ENCODE data around the gene STARD9.
"Not testable (repeated sequence)": the region's sequence is repeated elsewhere in the genome, so short reads cannot be mapped to it uniquely, and the experiment has no call there.

The STARD9 gene

DNA sequence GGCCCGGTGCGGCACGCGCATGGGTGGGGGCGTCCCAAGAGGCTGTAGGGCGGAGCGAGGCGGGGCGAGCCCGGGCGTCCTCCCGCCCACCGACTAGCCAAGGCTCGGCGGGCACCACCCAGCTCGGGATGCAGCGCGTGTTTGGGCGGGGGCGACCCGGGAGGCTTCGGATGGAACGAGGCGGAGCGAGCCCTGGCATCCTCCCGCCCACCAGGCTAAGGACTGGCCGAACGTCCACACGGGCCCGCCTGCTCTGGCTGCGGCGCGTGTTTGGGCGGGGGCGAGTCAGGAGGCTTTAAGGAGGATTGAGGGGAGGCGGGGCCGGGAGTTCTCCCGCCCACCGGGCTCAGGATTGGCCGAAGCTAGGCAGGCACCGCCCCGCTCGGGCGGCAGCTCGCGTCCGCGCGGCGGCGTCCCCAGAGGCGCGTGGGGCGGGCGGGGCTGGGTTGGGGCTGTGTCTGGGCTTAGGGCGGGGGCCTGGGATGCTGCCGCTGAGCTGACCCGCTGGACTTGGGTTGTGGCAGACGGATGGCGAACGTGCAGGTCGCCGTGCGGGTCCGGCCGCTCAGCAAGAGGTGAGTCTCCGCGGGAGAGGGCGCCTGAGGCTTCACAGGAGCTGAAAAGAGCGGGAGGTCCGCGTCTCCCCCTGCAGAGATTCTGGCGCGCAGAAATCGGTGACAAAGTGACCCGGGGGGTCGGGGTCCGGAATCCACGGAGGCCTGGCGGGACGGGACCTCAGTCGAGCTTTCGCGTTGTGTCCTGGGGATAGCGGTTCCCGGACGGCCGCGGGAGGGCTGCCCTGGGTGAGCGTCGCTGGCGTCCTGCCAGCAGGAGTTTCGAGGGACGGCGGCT lies at the start of gene STARD9:
Gene STARD9 (plus strand): TSS at position 419 of the 852 bp plus-strand sequence. CDS start 110 bp downstream, at position 529.
- DNase-seq: peak; percentile 91

DNA sequence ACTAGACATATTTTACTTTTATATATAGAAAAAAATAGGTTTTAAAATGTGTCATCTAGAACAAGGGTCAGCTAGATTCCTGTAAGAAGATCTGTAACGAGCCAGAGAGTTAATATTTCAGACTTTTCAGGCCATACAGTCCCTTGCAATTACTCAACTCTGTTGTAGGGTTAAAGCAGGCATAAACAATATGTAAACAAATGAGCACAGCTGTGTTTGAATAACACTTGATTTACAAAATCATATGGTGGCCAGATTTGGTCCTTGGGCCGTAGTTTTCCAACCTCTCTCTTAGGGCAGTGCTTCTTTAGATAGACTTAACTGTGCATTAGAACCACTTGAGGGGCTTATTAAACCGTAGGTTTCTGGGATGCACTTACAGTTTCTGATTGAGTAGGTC lies 46.4 kb upstream of the STARD9 start:
- no peak for DNase-seq

GRCh38 chr15:42533246-42533645 lies 42.2 kb upstream of the STARD9 start:
- no peak for DNase-seq

- no peak for DNase-seq
Measured at GRCh38 chr15:42544853-42545629, 30.4 kb upstream of the STARD9 start.

DNA sequence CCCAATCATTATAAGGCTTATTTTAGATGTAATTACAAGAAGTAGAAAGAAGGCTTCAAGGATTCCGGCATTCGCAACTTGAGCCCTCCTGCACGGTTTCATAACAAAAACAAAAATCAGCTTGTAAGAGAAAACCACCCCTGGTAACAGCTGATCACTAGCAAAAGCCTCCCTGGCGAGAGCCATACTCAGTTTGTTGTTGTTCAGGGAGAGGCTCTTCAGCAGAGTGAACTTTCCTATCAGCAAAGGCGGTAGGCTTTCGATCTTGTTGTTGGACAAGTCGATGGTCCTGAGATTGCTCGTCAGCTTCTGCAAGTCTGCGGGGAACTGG lies 27.5 kb upstream of the STARD9 start:
- DNase-seq: no peak

DNA sequence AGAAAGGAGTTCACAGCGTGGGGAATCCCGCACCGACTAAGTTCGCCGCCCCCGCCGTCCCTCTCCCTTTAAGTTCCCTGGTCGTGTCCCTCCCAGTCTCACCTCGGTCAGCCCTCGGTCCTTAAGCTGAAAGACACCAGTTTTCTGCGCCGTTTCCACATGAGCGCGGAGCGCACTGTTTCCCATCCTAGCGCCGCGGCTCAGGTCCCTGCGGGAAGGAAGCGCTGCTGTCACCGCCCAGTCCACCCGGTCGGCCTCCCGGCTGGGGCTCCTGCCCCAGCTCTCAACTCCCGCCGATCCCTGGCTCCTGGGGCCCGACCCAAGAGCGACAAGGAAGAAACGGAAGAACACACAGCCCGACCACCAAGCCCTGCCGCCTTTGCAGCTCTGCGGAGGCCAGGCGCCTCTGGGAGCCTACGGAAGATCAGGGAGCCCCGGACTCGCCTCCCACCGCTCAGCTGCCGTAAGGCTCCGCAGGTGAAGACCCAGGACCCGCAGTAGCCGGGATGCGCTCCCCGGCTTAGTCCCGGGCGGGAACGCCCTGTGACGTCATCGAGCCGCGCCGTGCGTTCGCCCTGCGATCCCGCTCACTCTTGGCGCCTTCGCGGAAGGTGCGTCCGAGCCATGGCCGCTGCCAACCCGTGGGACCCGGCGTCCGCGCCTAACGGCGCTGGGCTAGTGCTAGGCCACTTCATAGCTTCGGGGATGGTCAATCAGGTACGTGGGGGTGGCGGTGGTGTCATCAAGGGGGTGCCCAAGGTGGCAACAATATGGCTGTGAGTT lies 27.0 kb upstream of the STARD9 start, which contains the start of the genes HAUS2 and LRRC57:
Gene HAUS2 (plus strand): TSS at position 590 of the 783 bp plus-strand sequence. CDS start 35 bp downstream, at position 625.
Gene LRRC57 (minus strand): TSS at position 545 of the 783 bp plus-strand sequence. CDS start 359 bp downstream, at position 186.
- peak; percentile 88 for DNase-seq

DNA sequence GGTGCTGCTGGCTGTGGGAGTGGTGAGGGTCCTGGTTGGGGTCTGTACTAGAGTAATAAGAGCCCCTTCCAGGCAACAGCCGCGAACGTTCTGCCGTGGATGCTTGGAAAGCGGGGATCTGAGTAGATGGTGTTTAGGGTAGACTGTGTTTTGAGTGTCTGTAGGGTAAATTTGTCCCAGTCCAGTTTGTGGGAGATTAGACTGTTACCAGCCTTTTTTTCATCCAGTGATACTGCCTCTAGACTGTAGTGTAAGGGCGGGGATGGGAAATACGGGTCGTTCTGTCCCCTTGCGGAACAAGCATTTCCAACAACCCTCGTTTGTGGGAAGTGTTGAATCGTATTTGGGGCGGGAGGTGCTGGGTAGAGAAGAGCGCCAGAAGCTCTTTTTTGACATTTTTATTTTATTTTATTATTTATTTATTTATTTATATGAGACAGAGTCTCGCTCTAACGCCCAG lies 26.3 kb upstream of the STARD9 start:
- no peak for DNase-seq

DNA sequence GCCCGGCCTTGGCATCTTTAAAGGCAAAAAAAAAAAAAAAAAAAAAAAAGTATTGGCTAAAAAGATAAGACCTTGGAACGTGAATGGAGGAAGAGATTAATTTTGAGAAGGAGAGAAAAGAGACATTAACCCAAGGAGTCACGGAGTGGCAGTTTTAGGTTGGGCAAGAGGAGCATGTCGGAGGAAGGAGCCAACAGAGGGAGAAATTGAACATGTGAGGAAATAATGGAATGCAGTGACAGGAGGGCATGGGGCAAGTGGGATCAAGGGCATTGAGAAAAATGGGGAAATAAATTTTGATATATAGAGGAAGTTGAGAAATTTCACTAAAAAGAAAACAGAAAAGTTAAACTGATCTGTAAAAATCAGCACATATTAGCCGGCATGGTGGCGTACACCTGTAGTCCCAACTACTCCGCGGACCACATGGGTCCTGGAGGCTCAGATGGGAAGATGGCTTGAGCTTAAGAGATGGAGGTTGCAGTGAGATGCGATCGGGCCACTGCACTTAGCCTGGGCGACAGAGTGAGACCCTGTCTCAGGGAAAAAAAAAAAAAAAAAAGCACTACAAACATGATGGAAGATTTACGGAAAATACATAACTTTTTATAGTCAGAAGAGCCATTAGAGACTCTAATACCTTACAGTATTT lies 25.5 kb upstream of the STARD9 start:
- DNase-seq: no peak

GRCh38 chr15:42553554-42553953 lies 21.9 kb upstream of the STARD9 start:
- no peak for DNase-seq

- not testable (repeated sequence) for DNase-seq
Measured at GRCh38 chr15:42556550-42557207, 18.7 kb upstream of the STARD9 start.

DNA sequence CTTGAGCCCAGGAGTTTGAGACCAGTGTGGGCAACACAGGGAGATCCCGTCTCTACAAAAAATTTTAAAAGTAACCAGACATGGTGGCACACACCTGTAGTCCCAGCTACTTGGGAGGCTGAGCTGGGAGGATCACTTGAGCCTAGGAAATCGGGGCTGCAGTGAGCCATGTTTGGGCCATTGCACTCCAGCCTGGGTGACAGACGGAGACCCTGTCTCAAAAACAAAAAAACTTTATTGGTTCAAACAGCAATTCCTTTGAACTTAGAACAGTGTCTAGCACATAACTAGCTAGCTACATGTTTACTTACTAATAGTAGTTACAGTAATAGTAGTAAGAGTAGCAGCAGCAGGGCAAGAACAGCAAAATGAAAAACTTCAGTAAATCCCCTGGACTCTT lies 16.7 kb upstream of the STARD9 start:
- no peak for DNase-seq

GRCh38 chr15:42576040-42576594 lies 711 bp downstream of the STARD9 start:
- DNase-seq: no peak

GRCh38 chr15:42576776-42577175 lies 1.4 kb downstream of the STARD9 start:
- no peak for DNase-seq

DNA sequence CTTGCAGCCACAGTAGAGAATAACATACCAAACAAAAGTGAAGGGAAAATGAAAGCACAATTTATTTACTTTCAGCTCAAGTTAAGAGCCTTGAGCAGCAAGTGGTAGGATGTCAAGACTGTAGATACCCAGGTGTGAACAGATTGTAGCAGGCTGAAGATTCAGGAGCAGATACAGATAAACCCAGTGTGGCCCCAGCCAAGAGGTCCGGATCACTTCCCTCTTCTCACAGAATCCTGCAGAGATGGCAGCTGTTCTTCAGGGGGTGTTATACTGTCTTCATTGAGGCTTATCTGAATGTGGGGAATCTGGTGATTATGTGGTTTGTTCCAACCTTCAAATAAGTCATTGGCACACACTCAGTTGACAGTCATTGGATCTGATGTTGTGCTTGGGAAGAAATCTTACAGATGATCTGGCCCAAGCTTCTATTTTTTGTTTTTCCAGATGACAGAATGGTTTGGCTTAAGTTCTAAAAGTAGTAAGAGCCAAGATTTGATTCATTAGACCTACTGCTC lies 2.2 kb downstream of the STARD9 start:
- DNase-seq: no peak

- DNase-seq: no peak
Measured at GRCh38 chr15:42578984-42579537, 3.7 kb downstream of the STARD9 start.

- peak; percentile 74 for DNase-seq
Measured at GRCh38 chr15:42581272-42581730, 5.9 kb downstream of the STARD9 start.

- DNase-seq: no peak
Measured at GRCh38 chr15:42582569-42583375, 7.4 kb downstream of the STARD9 start.

- no peak for DNase-seq
Measured at GRCh38 chr15:42584031-42584765, 8.8 kb downstream of the STARD9 start.

DNA sequence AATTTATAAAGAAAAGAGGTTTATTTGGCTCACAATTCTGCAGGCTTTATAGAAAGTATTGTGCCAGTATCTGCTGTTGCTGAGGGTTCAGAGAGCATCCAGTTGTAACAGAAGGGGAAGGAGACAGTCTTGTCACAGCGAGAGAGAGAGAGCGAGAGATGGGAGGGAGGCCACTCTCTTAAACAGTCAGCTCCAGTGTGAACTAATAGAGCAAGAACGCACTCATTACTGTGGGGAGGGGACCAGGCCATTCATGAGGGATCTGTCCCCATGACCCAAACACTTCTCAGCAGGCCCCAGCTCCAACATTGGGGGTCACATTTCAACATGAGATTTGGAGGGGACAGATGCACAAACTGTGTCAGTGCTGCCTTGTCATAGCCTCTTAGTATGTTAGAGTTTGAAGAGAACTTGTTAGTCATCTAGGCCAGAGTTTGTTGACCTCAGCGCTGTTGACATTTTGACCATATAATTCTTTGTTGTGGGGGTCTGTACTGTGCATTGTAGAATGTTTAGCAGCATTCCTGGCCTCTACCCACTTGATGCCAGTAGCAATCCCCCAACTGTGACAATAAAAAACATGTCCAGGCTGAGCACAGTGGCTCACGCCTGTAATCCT lies 15.3 kb downstream of the STARD9 start:
- no peak for DNase-seq
